Caco-2 (cell line): ENCODE measurements around the gene DNER. TPM values are rescaled to one million over a fixed set of nuclear protein-coding genes. Genes with fewer than 3 reads are reported as not detected.

Source experiments
- BruUV-seq: library from RNA; stranded (reverse); fragments of 400-500 nt; replicated peaks from 2 replicates; lab custom pipeline; 2021; lab: Mats Ljungman, UMichigan
- CTCF ChIA-PET: fragments of 300-600 bp; sonication (Branson Sonifier 250); formaldehyde crosslinking; loops from one replicate; lab custom pipeline; 2022; ENCODE audit warnings: antibody characterized with exemption; lab: Charles Lee
- POLR2A ChIA-PET: fragments of 300-600 bp; sonication (Branson Sonifier 250); formaldehyde crosslinking; loops from one replicate; lab custom pipeline; 2022; ENCODE audit warnings: antibody characterized with exemption; lab: Charles Lee
- DNase-seq, 2 experiments: peaks; one replicate each; pipeline versions ENCODE4 v3.0.0 to v3.0.0-alpha.2; 2020 to 2022
- H3K27me3 ChIP-seq: replicated peaks from 2 replicates; pipeline ENCODE4 v1.6.0; 2011; ENCODE audit warnings: low read length; ENCODE audit not compliant: control insufficient read depth, insufficient read depth
- H3K36me3 ChIP-seq: 2 replicates; pipeline ENCODE4 v1.5.1; 2011; ENCODE audit warnings: low read length; ENCODE audit not compliant: control insufficient read depth, insufficient read depth
- H3K4me1 ChIP-seq: fragments of 250-450 bp; sonication (Bioruptor Pico); 2 replicates; pipeline ENCODE4 v1.5.1; 2020; ENCODE audit warnings: mild to moderate bottlenecking
- H3K4me3 ChIP-seq: 2 replicates; pipeline ENCODE4 v1.5.1; 2011; ENCODE audit warnings: low read depth, mild to moderate bottlenecking, control low read depth, low read length
- H3K9me3 ChIP-seq: fragments of 250-450 bp; sonication (Bioruptor Pico); 2 replicates; pipeline ENCODE4 v1.5.1; 2020; ENCODE audit warnings: mild to moderate bottlenecking, moderate library complexity
- H3K27ac Mint-ChIP-seq: one replicate; pipeline ENCODE4 v1.8.0; 2022; ENCODE audit warnings: mixed read lengths; ENCODE audit not compliant: unreplicated experiment
- H3K27me3 Mint-ChIP-seq: one replicate; pipeline ENCODE4 v1.8.0; 2022; ENCODE audit warnings: mixed read lengths; ENCODE audit not compliant: insufficient read depth, unreplicated experiment
- H3K36me3 Mint-ChIP-seq: one replicate; pipeline ENCODE4 v1.8.0; 2022; ENCODE audit warnings: mild to moderate bottlenecking, mixed read lengths; ENCODE audit not compliant: insufficient read depth, unreplicated experiment
- H3K4me1 Mint-ChIP-seq: one replicate; pipeline ENCODE4 v1.8.0; 2022; ENCODE audit warnings: low read depth, mixed read lengths; ENCODE audit not compliant: unreplicated experiment
- H3K4me3 Mint-ChIP-seq: one replicate; pipeline ENCODE4 v1.8.0; 2022; ENCODE audit warnings: mild to moderate bottlenecking, moderate library complexity, mixed read lengths; ENCODE audit not compliant: unreplicated experiment
- H3K9me3 Mint-ChIP-seq: one replicate; pipeline ENCODE4 v1.8.0; 2022; ENCODE audit warnings: mixed read lengths; ENCODE audit not compliant: unreplicated experiment
- intact Hi-C: fragments of 100-400 bp; cut with micrococcal nuclease; formaldehyde crosslinking; loops from one replicate; pipeline ENCODE4 v1.10.0; 2022; ENCODE audit not compliant: unreplicated experiment
- total RNA-seq: library from RNA; stranded (reverse); gene quantifications from 2 replicates; pipeline ENCODE4 v1.2.3, GENCODE V29; 2022
- TF ChIP-seq, protein P1 (sequence below), 2 experiments: fragments of 200-600 bp in 1 of 2; IDR thresholded peaks; 1 replicate in 1 of 2; 2 replicates in 1 of 2; pipeline versions ENCODE4 v1.5.1 to v1.8.0; 2011 to 2022; ENCODE audit warnings: antibody characterized with exemption in 1 of 2, control low read depth in 1 of 2, inconsistent platforms in 1 of 2, low read depth in 1 of 2, low read length in 1 of 2, mild to moderate bottlenecking in 1 of 2, moderate library complexity in 1 of 2; ENCODE audit not compliant: insufficient read depth in 1 of 2, severe bottlenecking in 1 of 2, unreplicated experiment in 1 of 2

DNER gene
- total RNA-seq, 1 experiment from 2014 or later = not detected

DNA sequence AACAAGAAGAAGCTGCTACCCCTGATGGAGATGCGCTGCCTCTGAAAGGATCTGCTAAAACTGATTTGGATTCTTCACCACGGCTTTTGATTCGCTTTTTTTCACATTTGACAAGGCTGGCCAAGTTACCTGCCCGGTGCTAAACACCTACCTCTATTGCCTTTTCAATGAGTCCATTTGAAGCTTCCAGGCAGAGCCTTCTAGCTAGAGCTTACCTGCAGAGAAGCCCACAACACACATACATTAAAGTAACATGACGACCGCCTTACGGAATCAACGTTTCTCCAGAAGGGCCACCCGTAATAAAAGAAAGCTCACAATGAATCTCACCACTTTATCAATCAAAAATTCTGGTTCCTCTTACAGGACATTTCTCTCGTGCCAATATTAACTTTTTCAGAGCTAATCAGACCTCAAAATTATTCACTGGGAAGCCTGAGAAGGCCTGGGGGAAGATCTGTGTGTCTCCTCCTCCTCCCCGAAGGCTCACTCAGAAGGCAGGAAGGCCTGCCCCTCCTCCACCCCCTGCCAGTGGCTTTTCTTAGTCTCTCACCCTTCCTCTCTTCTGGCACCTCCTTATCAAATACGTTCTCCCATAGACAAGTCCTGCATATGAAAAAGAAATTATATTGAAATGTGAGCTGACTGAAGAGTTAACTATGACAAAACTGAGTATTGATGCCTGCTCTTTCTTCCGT is 171.0 kb downstream of the DNER start:
- H3K4me1 ChIP-seq = no peaks in the 10 kb centered on the region
- H3K4me3 ChIP-seq = no peak overlapping the region
- Mint-ChIP-seq H3K4me1 (no peaks in the 10 kb centered on the region), H3K4me3 (no peak overlapping the region), H3K9me3 (no peaks in the 10 kb centered on the region), H3K36me3 (no peaks in the 10 kb centered on the region), H3K27ac (no peak overlapping the region), H3K27me3 (peaks cover 8% of the 10 kb centered on the region)
- TF ChIP-seq, protein P1, sequence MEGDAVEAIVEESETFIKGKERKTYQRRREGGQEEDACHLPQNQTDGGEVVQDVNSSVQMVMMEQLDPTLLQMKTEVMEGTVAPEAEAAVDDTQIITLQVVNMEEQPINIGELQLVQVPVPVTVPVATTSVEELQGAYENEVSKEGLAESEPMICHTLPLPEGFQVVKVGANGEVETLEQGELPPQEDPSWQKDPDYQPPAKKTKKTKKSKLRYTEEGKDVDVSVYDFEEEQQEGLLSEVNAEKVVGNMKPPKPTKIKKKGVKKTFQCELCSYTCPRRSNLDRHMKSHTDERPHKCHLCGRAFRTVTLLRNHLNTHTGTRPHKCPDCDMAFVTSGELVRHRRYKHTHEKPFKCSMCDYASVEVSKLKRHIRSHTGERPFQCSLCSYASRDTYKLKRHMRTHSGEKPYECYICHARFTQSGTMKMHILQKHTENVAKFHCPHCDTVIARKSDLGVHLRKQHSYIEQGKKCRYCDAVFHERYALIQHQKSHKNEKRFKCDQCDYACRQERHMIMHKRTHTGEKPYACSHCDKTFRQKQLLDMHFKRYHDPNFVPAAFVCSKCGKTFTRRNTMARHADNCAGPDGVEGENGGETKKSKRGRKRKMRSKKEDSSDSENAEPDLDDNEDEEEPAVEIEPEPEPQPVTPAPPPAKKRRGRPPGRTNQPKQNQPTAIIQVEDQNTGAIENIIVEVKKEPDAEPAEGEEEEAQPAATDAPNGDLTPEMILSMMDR (IDR thresholded peaks at IDR 0.05; ENCODE audit: insufficient read depth in 1 of 2, low read depth in 1 of 2, low read length in 1 of 2, severe bottlenecking in 1 of 2, unreplicated experiment in 1 of 2) = no peak
- ChIA-PET POLR2A (no interaction called here), CTCF (no interaction called here)
- no TSS peak for BruUV-seq
- no peaks in the 10 kb centered on the region for H3K36me3 ChIP-seq
- intact Hi-C loops = no loop called here
- H3K27me3 ChIP-seq = no peaks in the 10 kb centered on the region
- DNase-seq = no peak
- H3K9me3 ChIP-seq = no peaks in the 10 kb centered on the region

DNA sequence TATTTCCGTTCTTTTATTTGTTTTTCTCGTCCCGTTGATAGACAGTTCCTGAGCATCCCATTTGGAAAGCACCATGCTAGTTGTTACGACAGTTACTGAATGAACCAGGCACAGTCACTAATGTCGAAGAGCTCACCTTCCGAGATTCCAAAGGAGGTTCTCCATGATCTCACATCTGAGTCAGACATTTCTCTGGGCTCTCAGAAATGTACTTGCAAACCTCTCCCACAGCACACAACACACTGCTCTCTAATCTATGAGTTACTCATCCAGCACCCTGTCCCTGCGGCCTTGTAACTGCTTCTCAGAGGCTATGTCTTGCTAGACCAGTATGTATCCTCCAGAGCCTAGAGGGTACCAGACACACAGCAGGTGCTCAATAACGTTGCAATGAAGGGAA is 174.7 kb downstream of the DNER start:
- Histone ChIP-seq H3K4me1 (no peaks in the 10 kb centered on the region), H3K4me3 (no peak overlapping the region), H3K36me3 (no peaks in the 10 kb centered on the region), H3K9me3 (no peaks in the 10 kb centered on the region), H3K27me3 (no peaks in the 10 kb centered on the region)
- intact Hi-C loops = no loop called here
- ChIA-PET CTCF (no interaction called here), POLR2A (no interaction called here)
- H3K36me3 Mint-ChIP-seq = no peaks in the 10 kb centered on the region
- no peak overlapping the region for H3K4me3 Mint-ChIP-seq
- H3K4me1 Mint-ChIP-seq = no peaks in the 10 kb centered on the region
- no peak for DNase-seq
- no TSS peak for BruUV-seq
- peaks cover 8% of the 10 kb centered on the region for H3K27me3 Mint-ChIP-seq
- TF ChIP-seq, protein P1 (IDR thresholded peaks at IDR 0.05; ENCODE audit: insufficient read depth in 1 of 2, low read depth in 1 of 2, low read length in 1 of 2, severe bottlenecking in 1 of 2, unreplicated experiment in 1 of 2) = no peak
- H3K9me3 Mint-ChIP-seq = no peaks in the 10 kb centered on the region
- no peak overlapping the region for H3K27ac Mint-ChIP-seq

DNA sequence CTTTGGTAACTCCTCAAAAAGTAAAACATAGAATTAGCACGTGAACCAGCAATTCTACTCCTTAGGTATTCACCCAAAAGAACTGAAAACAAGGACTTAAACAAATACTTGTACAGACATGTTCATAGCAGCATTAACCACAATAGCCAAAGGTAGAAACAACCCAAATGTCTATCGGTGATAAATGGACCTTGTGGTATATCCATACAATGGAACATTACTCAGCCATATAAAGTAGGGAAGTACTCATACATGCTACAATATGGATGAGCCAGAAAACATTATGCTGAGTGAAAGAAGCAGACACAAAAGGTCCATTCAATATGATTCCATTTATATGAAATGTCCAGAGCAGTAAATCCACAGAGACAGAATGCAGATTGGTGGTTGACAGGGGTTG is 182.8 kb downstream of the DNER start:
- CTCF ChIA-PET = no interaction called here
- DNase-seq = no peak
- H3K4me1 Mint-ChIP-seq = no peaks in the 10 kb centered on the region
- Histone ChIP-seq H3K36me3 (no peaks in the 10 kb centered on the region), H3K4me1 (no peaks in the 10 kb centered on the region), H3K27me3 (no peaks in the 10 kb centered on the region), H3K4me3 (no peak overlapping the region), H3K9me3 (no peaks in the 10 kb centered on the region)
- BruUV-seq = no TSS peak
- intact Hi-C loops = no loop called here
- peaks cover 6% of the 10 kb centered on the region for H3K27me3 Mint-ChIP-seq
- no peak overlapping the region for H3K27ac Mint-ChIP-seq
- H3K36me3 Mint-ChIP-seq = no peaks in the 10 kb centered on the region
- TF ChIP-seq, protein P1 (IDR thresholded peaks at IDR 0.05; ENCODE audit: insufficient read depth in 1 of 2, low read depth in 1 of 2, low read length in 1 of 2, severe bottlenecking in 1 of 2, unreplicated experiment in 1 of 2) = no peak
- POLR2A ChIA-PET = no interaction called here
- no peak overlapping the region for H3K4me3 Mint-ChIP-seq
- H3K9me3 Mint-ChIP-seq = no peaks in the 10 kb centered on the region
